Activated naive CD8-positive, alpha-beta T cell treated with anti-CD3 and anti-CD28 coated beads for 36 hours (primary cell): ENCODE data around the gene SOWAHD. TPM values are rescaled to one million over a fixed set of nuclear protein-coding genes. Genes with fewer than 3 reads are reported as not detected.
"Not testable (repeated sequence)": the region's sequence is repeated elsewhere in the genome, so short reads cannot be mapped to it uniquely, and the experiment has no call there.

ENCODE experiments used
- DNase-seq: peaks from one replicate; pipeline ENCODE4 v3.0.0; 2021
- H3K27ac Mint-ChIP-seq: one replicate; pipeline ENCODE4 v1.8.0; 2022; ENCODE audit warnings: mild to moderate bottlenecking, moderate library complexity, mixed read lengths
- H3K27me3 Mint-ChIP-seq: one replicate; pipeline ENCODE4 v1.8.0; 2022; ENCODE audit warnings: mild to moderate bottlenecking, mixed read lengths
- H3K36me3 Mint-ChIP-seq: one replicate; pipeline ENCODE4 v1.8.0; 2021; ENCODE audit warnings: mild to moderate bottlenecking, mixed read lengths
- H3K4me1 Mint-ChIP-seq: one replicate; pipeline ENCODE4 v1.8.0; 2021; ENCODE audit warnings: mixed read lengths
- H3K4me3 Mint-ChIP-seq: one replicate; pipeline ENCODE4 v1.8.0; 2022; ENCODE audit warnings: mild to moderate bottlenecking, moderate library complexity, mixed read lengths
- H3K9me3 Mint-ChIP-seq: one replicate; pipeline ENCODE4 v1.8.0; 2022; ENCODE audit warnings: mixed read lengths
- total RNA-seq, 2 experiments: library from RNA; stranded (reverse); gene quantifications; one replicate each; pipeline ENCODE4 v1.2.3, GENCODE V29; 2021

The SOWAHD gene
- under 1 TPM; 0.14 to 0.18 TPM for total RNA-seq

- Mint-ChIP-seq H3K4me3 (peak within 1 kb of the TSS; percentile 65), H3K9me3 (no peaks in the 10 kb centered on the region), H3K27me3 (no peaks in the 10 kb centered on the region), H3K4me1 (peaks cover 44% of the 10 kb centered on the region), H3K36me3 (no peaks in the 10 kb centered on the region), H3K27ac (peak within 1 kb of the TSS; percentile 96)
- peak; percentile 38 for DNase-seq
Observed at GRCh38 chrX:119757979-119758730, at the start of gene SOWAHD. TSS of gene SOWAHD (plus strand) at chrX:119758588. CDS start at chrX:119758668, 80 bp downstream.

GRCh38 chrX:119708936-119709335 is 49.5 kb upstream of the SOWAHD start:
- no peak for DNase-seq
- Mint-ChIP-seq H3K36me3 (no peaks in the 10 kb centered on the region), H3K27ac (no peak overlapping the region), H3K4me3 (no peak overlapping the region), H3K9me3 (no peaks in the 10 kb centered on the region), H3K4me1 (peaks cover 2% of the 10 kb centered on the region), H3K27me3 (no peaks in the 10 kb centered on the region)

GRCh38 chrX:119709630-119710029 is 48.8 kb upstream of the SOWAHD start:
- DNase-seq = no peak
- Mint-ChIP-seq H3K36me3 (no peaks in the 10 kb centered on the region), H3K27me3 (no peaks in the 10 kb centered on the region), H3K4me1 (peaks cover 2% of the 10 kb centered on the region), H3K4me3 (no peak overlapping the region), H3K27ac (no peak overlapping the region), H3K9me3 (no peaks in the 10 kb centered on the region)

- DNase-seq = no peak
- Mint-ChIP-seq H3K9me3 (no peaks in the 10 kb centered on the region), H3K36me3 (no peaks in the 10 kb centered on the region), H3K4me3 (no peak overlapping the region), H3K27me3 (no peaks in the 10 kb centered on the region), H3K27ac (no peak overlapping the region), H3K4me1 (no peaks in the 10 kb centered on the region)
Observed at GRCh38 chrX:119721487-119721886, 36.9 kb upstream of the SOWAHD start.

- Mint-ChIP-seq H3K36me3 (no peaks in the 10 kb centered on the region), H3K9me3 (no peaks in the 10 kb centered on the region), H3K27ac (no peak overlapping the region), H3K27me3 (no peaks in the 10 kb centered on the region), H3K4me1 (peaks cover 1% of the 10 kb centered on the region), H3K4me3 (no peak overlapping the region)
- DNase-seq = no peak
Observed at GRCh38 chrX:119721926-119722325, 36.5 kb upstream of the SOWAHD start.

- Mint-ChIP-seq H3K36me3 (no peaks in the 10 kb centered on the region), H3K27me3 (no peaks in the 10 kb centered on the region), H3K9me3 (no peaks in the 10 kb centered on the region), H3K27ac (peak overlapping the region; percentile 36), H3K4me1 (peaks cover 5% of the 10 kb centered on the region), H3K4me3 (no peak overlapping the region)
- no peak for DNase-seq
Observed at GRCh38 chrX:119726900-119727555, 31.4 kb upstream of the SOWAHD start.

GRCh38 chrX:119728487-119728886 is 29.9 kb upstream of the SOWAHD start:
- Mint-ChIP-seq H3K9me3 (no peaks in the 10 kb centered on the region), H3K4me1 (peaks cover 5% of the 10 kb centered on the region), H3K27ac (no peak overlapping the region), H3K27me3 (no peaks in the 10 kb centered on the region), H3K36me3 (no peaks in the 10 kb centered on the region), H3K4me3 (no peak overlapping the region)
- DNase-seq = no peak

- peak; percentile 48 for DNase-seq
- no peaks in the 10 kb centered on the region for H3K27me3 Mint-ChIP-seq
- no peak overlapping the region for H3K4me3 Mint-ChIP-seq
- H3K27ac Mint-ChIP-seq = no peak overlapping the region
- no peaks in the 10 kb centered on the region for H3K36me3 Mint-ChIP-seq
- no peaks in the 10 kb centered on the region for H3K9me3 Mint-ChIP-seq
- peaks cover 5% of the 10 kb centered on the region for H3K4me1 Mint-ChIP-seq
Observed at GRCh38 chrX:119729408-119730201, 28.8 kb upstream of the SOWAHD start.

- Mint-ChIP-seq H3K27ac (no peak overlapping the region), H3K36me3 (no peaks in the 10 kb centered on the region), H3K9me3 (no peaks in the 10 kb centered on the region), H3K4me3 (no peak overlapping the region), H3K27me3 (no peaks in the 10 kb centered on the region), H3K4me1 (no peaks in the 10 kb centered on the region)
- no peak for DNase-seq
Observed at GRCh38 chrX:119734897-119735339, 23.5 kb upstream of the SOWAHD start.

- Mint-ChIP-seq H3K9me3 (no peaks in the 10 kb centered on the region), H3K4me3 (no peak overlapping the region), H3K36me3 (no peaks in the 10 kb centered on the region), H3K27ac (no peak overlapping the region), H3K4me1 (no peaks in the 10 kb centered on the region), H3K27me3 (no peaks in the 10 kb centered on the region)
- DNase-seq = no peak
Observed at GRCh38 chrX:119735467-119735866, 22.9 kb upstream of the SOWAHD start.

- H3K4me3 Mint-ChIP-seq = no peak overlapping the region
- no peaks in the 10 kb centered on the region for H3K27me3 Mint-ChIP-seq
- no peaks in the 10 kb centered on the region for H3K9me3 Mint-ChIP-seq
- H3K4me1 Mint-ChIP-seq = no peaks in the 10 kb centered on the region
- H3K36me3 Mint-ChIP-seq = no peaks in the 10 kb centered on the region
- H3K27ac Mint-ChIP-seq = no peak overlapping the region
- no peak for DNase-seq
Observed at GRCh38 chrX:119736206-119736764, 22.1 kb upstream of the SOWAHD start.

GRCh38 chrX:119738742-119739141 is 19.6 kb upstream of the SOWAHD start:
- Mint-ChIP-seq H3K27me3 (no peaks in the 10 kb centered on the region), H3K4me1 (no peaks in the 10 kb centered on the region), H3K9me3 (no peaks in the 10 kb centered on the region), H3K36me3 (no peaks in the 10 kb centered on the region), H3K4me3 (no peak overlapping the region), H3K27ac (no peak overlapping the region)
- DNase-seq = no peak

GRCh38 chrX:119745283-119745848 is 13.0 kb upstream of the SOWAHD start:
- no peak for DNase-seq
- H3K27ac Mint-ChIP-seq = no peak overlapping the region
- H3K36me3 Mint-ChIP-seq = peaks cover 2% of the 10 kb centered on the region
- H3K9me3 Mint-ChIP-seq = no peaks in the 10 kb centered on the region
- H3K27me3 Mint-ChIP-seq = no peaks in the 10 kb centered on the region
- H3K4me1 Mint-ChIP-seq = peaks cover 7% of the 10 kb centered on the region
- H3K4me3 Mint-ChIP-seq = no peak overlapping the region

GRCh38 chrX:119750131-119750530 is 8.3 kb upstream of the SOWAHD start:
- Mint-ChIP-seq H3K27ac (peak overlapping the region; percentile 77), H3K4me1 (peaks cover 16% of the 10 kb centered on the region), H3K4me3 (peak overlapping the region; percentile 47)
- not testable (repeated sequence) for H3K9me3 Mint-ChIP-seq, H3K36me3 Mint-ChIP-seq, H3K27me3 Mint-ChIP-seq
- peak; percentile 27 for DNase-seq

GRCh38 chrX:119750751-119751150 is 7.6 kb upstream of the SOWAHD start:
- H3K4me3 Mint-ChIP-seq, H3K36me3 Mint-ChIP-seq, DNase-seq, H3K27ac Mint-ChIP-seq, H3K27me3 Mint-ChIP-seq, H3K9me3 Mint-ChIP-seq: not testable (repeated sequence)
- peaks cover 21% of the 10 kb centered on the region for H3K4me1 Mint-ChIP-seq
